Suprapubic skin (tissue), 4 donors: Measurements from ENCODE around the gene KMT2B. TPM values are rescaled to one million over a fixed set of nuclear protein-coding genes. Genes with fewer than 3 reads are reported as not detected.

Source experiments
- DNase-seq, 2 donors: peaks; one replicate each; pipeline ENCODE4 v3.0.0-alpha.2; 2019; ENCODE audit warnings: low spot score in 2 of 2
- H3K27ac ChIP-seq: fragments of 200-600 bp; sonication (generic); one replicate; pipeline ENCODE4 v1.5.1; 2019
- H3K27me3 ChIP-seq: fragments of 200-600 bp; sonication (generic); one replicate; pipeline ENCODE4 v1.5.1; 2019
- H3K36me3 ChIP-seq: fragments of 200-600 bp; sonication (generic); one replicate; pipeline ENCODE4 v1.5.1; 2019
- H3K4me1 ChIP-seq: fragments of 200-600 bp; sonication (generic); one replicate; pipeline ENCODE4 v1.5.1; 2019
- H3K4me3 ChIP-seq: fragments of 200-600 bp; sonication (generic); one replicate; pipeline ENCODE4 v1.5.1; 2019; ENCODE audit warnings: mild to moderate bottlenecking
- H3K9me3 ChIP-seq: fragments of 200-600 bp; sonication (generic); one replicate; pipeline ENCODE4 v1.5.1; 2019
- CTCF ChIP-seq, 2 donors: fragments of 200-600 bp in 1 of 2; fragments of 450-650 bp in 1 of 2; sonication (generic) in 1 of 2; IDR thresholded peaks; one replicate each; pipeline ENCODE4 v1.5.1; 2016 to 2019; ENCODE audit warnings: antibody characterized with exemption in 2 of 2, mild to moderate bottlenecking in 1 of 2, moderate library complexity in 1 of 2
- EP300 ChIP-seq: sonication (generic); formaldehyde crosslinking; IDR thresholded peaks from one replicate; pipeline ENCODE4 v1.6.1; 2017; ENCODE audit warnings: antibody characterized with exemption
- POLR2A ChIP-seq, 2 donors: fragments of 450-650 bp; IDR thresholded peaks; one replicate each; pipeline ENCODE4 v1.6.1; 2017; ENCODE audit warnings: antibody characterized with exemption in 2 of 2, mild to moderate bottlenecking in 2 of 2, moderate library complexity in 2 of 2
- POLR2AphosphoS5 ChIP-seq, 3 donors: sonication (generic); formaldehyde crosslinking; IDR thresholded peaks; one replicate each; pipeline ENCODE4 v1.6.1; 2017; ENCODE audit warnings: antibody characterized with exemption in 3 of 3
- WGBS: methylation state at CpG from one replicate; pipeline ENCODE4 v1.1.5; 2018; 5-methylcytosine and 5-hydroxymethylcytosine counted together
- total RNA-seq, 4 donors: library from RNA; depleted of rRNA; stranded (reverse); fragments of >200 nt; gene quantifications; one replicate each; pipeline ENCODE4 v1.1.0, GENCODE V29; 2016

KMT2B gene
- total RNA-seq, 4 donors from 2014 or later = 31.2 to 66.8 (median 45.2) TPM

- Histone ChIP-seq H3K27me3 (no peaks in the 10 kb centered on the region), H3K4me3 (no peak overlapping the region), H3K9me3 (no peaks in the 10 kb centered on the region), H3K27ac (no peak overlapping the region), H3K36me3 (peaks cover 25% of the 10 kb centered on the region), H3K4me1 (peaks cover 50% of the 10 kb centered on the region)
- WGBS = 94% methylated on average over 14 of the region's 20 CpGs
- DNase-seq = no peak
- no peak for TF ChIP-seq EP300
- TF ChIP-seq POLR2AphosphoS5 (IDR thresholded peaks at IDR 0.05) = no peak
These were observed 36.0 kb downstream of the KMT2B start for GRCh38 chr19:35753634-35754369.

GRCh38 chr19:35754370-35755130, 36.7 kb downstream of the KMT2B start:
- WGBS = 84% methylated on average over 13 of the region's 13 CpGs
- Histone ChIP-seq H3K27ac (peak overlapping the region; percentile 98), H3K36me3 (peaks cover 25% of the 10 kb centered on the region), H3K4me1 (peaks cover 51% of the 10 kb centered on the region), H3K4me3 (peak overlapping the region; percentile 94), H3K27me3 (no peaks in the 10 kb centered on the region), H3K9me3 (no peaks in the 10 kb centered on the region)
- TF ChIP-seq EP300 (no peak), POLR2AphosphoS5 (IDR thresholded peaks at IDR 0.05) (no peak), POLR2A (IDR thresholded peaks at IDR 0.05) (no peak), CTCF (IDR thresholded peaks at IDR 0.05) (no peak)
- peak in 1 of 2 donors; percentile 63 for DNase-seq

GRCh38 chr19:35755131-35755549, 37.3 kb downstream of the KMT2B start:
- peak overlapping the region; percentile 94 for H3K4me3 ChIP-seq
- no peaks in the 10 kb centered on the region for H3K9me3 ChIP-seq
- 45% methylated on average over 11 of the region's 17 CpGs for WGBS
- H3K27ac ChIP-seq = peak overlapping the region; percentile 98
- peaks cover 50% of the 10 kb centered on the region for H3K4me1 ChIP-seq
- peaks cover 25% of the 10 kb centered on the region for H3K36me3 ChIP-seq
- no peaks in the 10 kb centered on the region for H3K27me3 ChIP-seq
- DNase-seq = peak in 1 of 2 donors; percentile 90
- TF ChIP-seq CTCF (IDR thresholded peaks at IDR 0.05) (no peak), EP300 (no peak), POLR2AphosphoS5 (IDR thresholded peaks at IDR 0.05) (no peak), POLR2A (IDR thresholded peaks at IDR 0.05) (no peak)

- DNase-seq = peak; percentile 91 to 93
- TF ChIP-seq POLR2A (IDR thresholded peaks at IDR 0.05) (peak in 1 of 2 donors; percentile 5), EP300 (peak; percentile 51), POLR2AphosphoS5 (IDR thresholded peaks at IDR 0.05) (peak in 1 of 3 donors; percentile 18), CTCF (IDR thresholded peaks at IDR 0.05) (no peak)
- H3K9me3 ChIP-seq = no peaks in the 10 kb centered on the region
- 27% methylated on average over 18 of the region's 74 CpGs for WGBS
- H3K36me3 ChIP-seq = peaks cover 25% of the 10 kb centered on the region
- peaks cover 50% of the 10 kb centered on the region for H3K4me1 ChIP-seq
- H3K4me3 ChIP-seq = peak overlapping the region; percentile 94
- H3K27me3 ChIP-seq = no peaks in the 10 kb centered on the region
- peak overlapping the region; percentile 98 for H3K27ac ChIP-seq
These were observed 38.0 kb downstream of the KMT2B start for GRCh38 chr19:35755550-35756376.

GRCh38 chr19:35756377-35757230, 38.8 kb downstream of the KMT2B start, which contains the start of gene HSPB6:
TSS of gene HSPB6 (minus strand) at chr19:35757029. CDS start at chr19:35757008, 21 bp downstream.
- Histone ChIP-seq H3K27ac (peak within 1 kb of the TSS; percentile 98), H3K4me1 (peaks cover 50% of the 10 kb centered on the region), H3K36me3 (peaks cover 26% of the 10 kb centered on the region), H3K4me3 (peak within 1 kb of the TSS; percentile 94), H3K27me3 (no peaks in the 10 kb centered on the region), H3K9me3 (no peaks in the 10 kb centered on the region)
- TF ChIP-seq CTCF (IDR thresholded peaks at IDR 0.05) (no peak), POLR2A (IDR thresholded peaks at IDR 0.05) (peak in 1 of 2 donors; percentile 62)
- 14% methylated on average over 18 of the region's 52 CpGs for WGBS
- peak in 1 of 2 donors; percentile 81 for DNase-seq
